ENCODE measurements around the gene SEC61A1.

SEC61A1 gene

GRCh38 chr3:128078322-128078721, 26.1 kb downstream of the SEC61A1 start:
- peak; percentile 28 for DNase-seq

- no peak for DNase-seq
These were observed 26.6 kb downstream of the SEC61A1 start for GRCh38 chr3:128078875-128079274.

- no peak for DNase-seq
These were observed 27.6 kb downstream of the SEC61A1 start for GRCh38 chr3:128079823-128080222.

GRCh38 chr3:128080323-128081080, 28.3 kb downstream of the SEC61A1 start:
- DNase-seq: no peak

- DNase-seq: no peak
These were observed 29.0 kb downstream of the SEC61A1 start for GRCh38 chr3:128081226-128081625.

GRCh38 chr3:128081846-128082245, 29.6 kb downstream of the SEC61A1 start:
- no peak for DNase-seq

GRCh38 chr3:128082546-128082945, 30.3 kb downstream of the SEC61A1 start:
- no peak for DNase-seq

- DNase-seq: no peak
These were observed 31.2 kb downstream of the SEC61A1 start for GRCh38 chr3:128083396-128083795.

GRCh38 chr3:128083980-128084674, 31.9 kb downstream of the SEC61A1 start:
- DNase-seq: no peak

GRCh38 chr3:128084675-128085021, 32.4 kb downstream of the SEC61A1 start:
- DNase-seq: no peak

GRCh38 chr3:128089135-128089534, 36.9 kb downstream of the SEC61A1 start:
- DNase-seq: no peak

GRCh38 chr3:128091586-128091985, 39.3 kb downstream of the SEC61A1 start:
- DNase-seq: no peak

GRCh38 chr3:128094295-128095151, 42.3 kb downstream of the SEC61A1 start:
- no peak for DNase-seq

GRCh38 chr3:128095222-128095703, 43.0 kb downstream of the SEC61A1 start:
- DNase-seq: peak; percentile 24

- DNase-seq: no peak
These were observed 46.0 kb downstream of the SEC61A1 start for GRCh38 chr3:128098234-128098633.

- no peak for DNase-seq
These were observed 47.9 kb downstream of the SEC61A1 start for GRCh38 chr3:128100161-128100560.

GRCh38 chr3:128100638-128101037, 48.4 kb downstream of the SEC61A1 start:
- no peak for DNase-seq

GRCh38 chr3:128103136-128103676, 51.0 kb downstream of the SEC61A1 start:
- DNase-seq: no peak

- DNase-seq: no peak
These were observed 55.6 kb downstream of the SEC61A1 start for GRCh38 chr3:128107834-128108233.

- no peak for DNase-seq
These were observed 58.9 kb downstream of the SEC61A1 start for GRCh38 chr3:128111147-128111546.

- DNase-seq: no peak
These were observed 60.2 kb downstream of the SEC61A1 start for GRCh38 chr3:128112357-128112968.
